Central memory CD4-positive, alpha-beta T cell (primary cell): ENCODE measurements around the gene PTPRE.
"Not testable (repeated sequence)": the region's sequence is repeated elsewhere in the genome, so short reads cannot be mapped to it uniquely, and the experiment has no call there.

Experiments used
- DNase-seq: peaks from one replicate; pipeline ENCODE4 v3.0.0; 2022

PTPRE gene

DNA sequence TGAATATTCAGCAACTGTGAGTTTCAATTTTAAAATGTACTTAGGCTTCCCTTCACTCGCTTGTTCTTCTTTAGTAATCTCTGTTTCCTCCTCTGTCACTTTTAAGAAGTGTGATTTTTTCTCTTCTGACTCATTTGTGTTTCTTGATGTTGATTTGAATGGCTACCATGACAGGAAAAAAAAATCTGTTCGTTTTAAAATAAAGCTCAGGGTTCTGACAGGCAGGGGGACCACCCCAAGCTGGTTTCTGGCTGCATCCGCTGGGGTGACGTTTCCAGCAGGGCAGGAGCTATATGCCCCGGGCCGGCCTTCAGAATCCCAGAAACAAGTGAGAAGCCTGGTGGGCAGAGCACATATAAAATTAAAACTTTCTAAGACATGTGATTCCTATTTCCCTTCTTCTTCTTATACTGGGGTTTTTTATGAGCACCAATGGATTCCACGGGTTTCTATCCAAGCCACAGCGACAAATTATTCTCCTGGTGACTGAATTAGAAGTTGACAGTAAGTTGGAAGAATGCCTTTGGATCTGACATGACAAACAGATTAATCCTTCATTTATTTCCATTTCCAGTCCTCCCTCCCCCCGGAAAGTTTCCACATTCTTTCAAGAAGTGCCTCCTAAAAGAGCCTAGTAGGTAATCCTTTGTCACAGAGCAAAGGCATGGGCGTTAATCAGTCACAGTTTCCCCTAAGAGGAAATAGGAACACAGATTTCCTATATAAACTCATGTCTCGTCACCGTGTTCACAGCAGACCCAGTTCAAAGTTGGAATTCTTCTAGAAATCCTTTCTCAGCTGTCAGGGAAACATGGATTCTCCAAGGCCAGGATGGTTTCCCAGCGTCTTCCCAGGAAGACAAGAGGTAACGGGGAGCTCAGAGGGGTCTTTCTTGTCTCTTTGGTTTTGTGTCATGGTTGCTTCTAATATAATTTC is 79.9 kb downstream of the PTPRE start:
- DNase-seq, result no peak

DNA sequence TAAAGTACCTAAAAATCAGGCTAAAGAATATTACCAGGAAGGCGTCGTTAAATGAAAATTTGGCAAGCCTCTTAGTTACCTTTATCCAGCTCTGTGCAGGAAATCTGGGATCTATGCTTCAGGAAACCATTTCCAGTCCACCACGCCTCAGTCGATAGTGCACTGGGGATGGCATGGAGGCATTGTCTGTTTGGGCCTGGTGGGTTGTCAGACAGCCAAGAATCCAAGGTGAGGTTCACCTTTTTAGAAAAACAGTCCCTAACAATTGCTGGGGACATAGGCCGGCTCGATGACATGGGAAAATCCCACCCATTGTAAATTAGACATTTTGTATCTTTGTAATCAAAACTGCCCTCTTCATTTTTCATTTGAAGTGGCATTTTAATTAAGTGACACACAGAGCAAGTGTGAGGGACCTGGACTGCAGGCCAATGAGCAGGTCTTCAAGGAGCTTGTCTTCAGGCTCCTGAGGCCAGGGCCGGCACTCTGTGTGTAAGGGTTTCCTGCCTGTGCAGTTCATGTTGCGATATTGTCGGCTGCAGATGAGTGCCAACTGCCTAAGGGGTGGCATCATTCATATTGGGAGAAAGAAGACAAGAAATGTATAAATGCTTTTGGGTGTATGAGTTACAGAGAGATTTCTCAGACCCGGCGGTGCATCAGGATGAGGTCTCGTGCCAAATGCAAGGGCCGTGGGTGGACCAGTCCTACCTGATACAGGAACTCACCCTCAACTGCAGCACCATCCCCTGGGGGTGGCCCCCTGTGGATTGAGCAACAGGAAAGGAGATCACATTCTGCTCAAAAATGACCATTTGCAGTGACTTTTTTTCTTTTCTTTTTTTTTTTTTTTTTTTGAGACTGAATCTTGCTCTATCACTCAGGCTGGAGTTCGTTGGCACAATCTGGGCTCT is 80.8 kb downstream of the PTPRE start:
- DNase-seq, result no peak

DNA sequence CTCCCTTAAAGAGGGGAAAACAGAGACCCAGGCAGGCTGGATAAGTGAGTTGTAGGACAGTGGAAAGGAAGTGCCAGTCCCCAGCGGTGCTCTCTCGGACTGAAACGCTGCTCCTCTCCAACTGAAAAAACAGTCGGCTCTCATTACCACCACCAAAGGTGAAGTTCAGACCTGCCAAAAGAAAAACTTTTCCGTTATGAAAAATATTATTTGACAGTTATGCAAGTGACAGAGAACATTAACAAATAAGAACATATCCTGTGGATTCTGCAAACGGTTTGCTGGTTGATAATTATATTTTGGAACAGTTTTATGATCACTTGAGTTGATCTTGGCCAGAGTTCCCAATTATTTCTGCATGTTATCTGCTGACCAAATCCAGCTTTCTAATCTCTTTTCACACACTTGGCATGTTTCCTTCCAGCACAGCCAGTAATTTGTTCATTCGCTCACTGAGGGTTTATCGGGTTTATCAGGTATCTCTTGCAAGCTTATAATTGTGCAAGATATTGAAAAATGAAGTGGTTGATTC is 82.6 kb downstream of the PTPRE start:
- DNase-seq, result no peak

DNA sequence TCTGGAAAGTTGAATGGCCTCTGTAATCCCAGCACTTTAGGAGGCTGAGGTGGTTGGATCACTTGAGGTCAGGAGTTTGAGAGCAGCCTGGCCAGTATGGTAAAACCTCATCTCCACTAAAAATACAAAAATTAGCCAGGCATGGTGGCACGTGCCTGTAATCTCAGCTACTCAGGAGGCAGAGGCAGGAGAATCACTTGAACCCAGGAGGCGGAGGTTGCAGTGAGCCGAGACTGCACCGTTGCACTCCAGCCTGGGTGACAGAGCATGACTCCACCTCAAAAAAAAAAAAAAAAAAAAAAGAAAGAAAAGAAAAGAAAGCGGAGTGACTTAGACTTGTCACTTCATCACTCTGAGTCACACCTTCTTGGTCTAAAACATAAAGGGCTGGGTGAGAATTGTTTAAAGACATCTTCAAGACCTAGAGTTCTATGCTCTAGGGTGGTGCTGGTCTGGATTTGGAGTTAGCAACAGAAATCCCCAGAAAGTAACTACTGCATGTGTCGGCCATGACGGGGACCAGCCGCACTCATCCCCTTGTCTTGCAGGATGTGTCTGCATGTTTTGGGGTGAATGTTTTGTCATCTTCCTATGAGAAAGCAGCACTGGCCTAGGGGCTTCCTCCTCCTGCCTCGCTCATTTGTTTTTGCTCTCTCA is 83.4 kb downstream of the PTPRE start:
- not testable (repeated sequence) for DNase-seq

DNA sequence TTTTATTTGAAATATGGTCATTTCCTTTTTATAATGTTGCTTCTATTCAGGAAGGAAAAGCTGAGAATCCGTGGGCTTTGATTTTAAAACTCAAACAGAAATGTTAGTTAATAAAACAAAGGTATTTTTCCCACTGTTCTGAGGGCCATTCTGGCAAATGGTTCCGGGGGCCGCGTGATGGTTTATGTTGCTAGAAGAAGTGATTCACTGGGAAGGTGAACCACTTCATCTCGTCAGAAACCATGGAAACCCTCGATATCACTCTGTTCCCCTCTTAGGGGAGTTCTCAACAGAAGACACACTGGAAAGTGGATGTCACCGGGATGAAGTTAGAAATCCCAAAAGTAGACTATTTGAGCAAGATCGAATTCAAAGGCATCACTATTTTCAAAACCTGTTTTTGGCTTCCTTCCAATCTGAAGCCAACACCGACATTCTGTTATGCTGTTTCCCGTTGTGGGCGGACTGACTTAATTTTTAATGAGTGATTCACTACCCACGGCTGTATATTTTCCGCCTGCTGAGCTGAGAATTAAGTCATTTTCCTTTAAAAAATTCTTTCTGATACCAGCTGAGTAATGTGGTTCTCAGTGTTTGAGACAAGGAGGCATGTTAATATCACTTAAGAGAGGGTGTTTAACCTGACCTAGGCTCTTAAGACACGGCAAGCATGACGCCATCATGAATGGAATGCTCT is 84.1 kb downstream of the PTPRE start:
- DNase-seq, result peak; percentile 30

DNA sequence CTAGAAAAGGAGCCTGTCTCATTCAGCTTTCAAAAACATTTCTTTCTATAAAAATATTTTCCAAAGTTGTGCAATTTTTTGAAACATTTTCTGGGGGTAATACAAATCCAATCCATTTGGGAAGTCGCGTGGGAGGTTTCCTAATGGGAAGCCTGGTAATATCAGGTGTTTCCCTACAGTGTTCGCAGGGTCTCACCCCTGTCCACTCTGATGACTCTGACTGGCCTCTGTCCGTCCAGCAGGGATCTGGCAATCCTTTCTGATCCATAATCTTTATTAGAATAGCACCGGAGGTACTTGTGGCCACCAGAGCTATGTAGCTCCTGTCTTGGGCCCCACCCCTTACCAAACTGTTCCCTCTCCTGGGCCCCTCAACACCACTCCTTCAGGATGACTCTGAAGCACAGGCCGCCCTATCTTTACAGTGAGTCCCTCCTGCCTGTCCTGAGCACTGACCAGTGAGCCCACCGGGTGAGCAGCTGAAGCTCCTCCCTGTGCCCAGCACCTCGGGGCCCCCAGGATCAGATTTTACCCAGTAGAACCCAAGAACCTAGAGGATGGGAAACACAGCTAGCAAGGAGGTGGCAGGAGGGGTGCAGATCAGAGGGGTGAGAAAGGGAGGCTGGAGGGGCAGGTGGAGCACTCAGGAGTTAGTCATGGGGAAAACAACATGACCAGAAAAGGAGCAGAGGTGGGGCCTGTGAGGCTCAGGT is 84.8 kb downstream of the PTPRE start:
- DNase-seq, result no peak

DNA sequence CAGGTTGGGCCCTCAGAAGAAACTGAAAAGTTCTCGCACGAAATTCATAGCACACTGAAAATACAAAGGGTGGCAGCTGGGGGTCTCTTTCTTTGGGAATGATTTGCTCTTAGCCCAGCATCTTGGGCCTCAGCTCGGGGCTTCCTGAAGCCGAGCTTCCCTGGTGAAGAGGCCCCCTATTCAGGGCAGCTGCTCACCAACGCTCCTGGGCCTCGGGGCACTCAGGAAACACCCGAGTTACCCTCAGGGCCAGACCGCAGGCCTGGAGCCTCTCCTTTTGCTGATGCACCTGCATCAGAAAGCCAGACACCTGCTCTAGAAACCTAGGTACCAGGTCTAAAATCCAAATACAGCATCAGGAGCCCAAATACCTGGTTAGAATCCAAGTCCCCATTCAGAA is 85.5 kb downstream of the PTPRE start:
- DNase-seq, result no peak

DNA sequence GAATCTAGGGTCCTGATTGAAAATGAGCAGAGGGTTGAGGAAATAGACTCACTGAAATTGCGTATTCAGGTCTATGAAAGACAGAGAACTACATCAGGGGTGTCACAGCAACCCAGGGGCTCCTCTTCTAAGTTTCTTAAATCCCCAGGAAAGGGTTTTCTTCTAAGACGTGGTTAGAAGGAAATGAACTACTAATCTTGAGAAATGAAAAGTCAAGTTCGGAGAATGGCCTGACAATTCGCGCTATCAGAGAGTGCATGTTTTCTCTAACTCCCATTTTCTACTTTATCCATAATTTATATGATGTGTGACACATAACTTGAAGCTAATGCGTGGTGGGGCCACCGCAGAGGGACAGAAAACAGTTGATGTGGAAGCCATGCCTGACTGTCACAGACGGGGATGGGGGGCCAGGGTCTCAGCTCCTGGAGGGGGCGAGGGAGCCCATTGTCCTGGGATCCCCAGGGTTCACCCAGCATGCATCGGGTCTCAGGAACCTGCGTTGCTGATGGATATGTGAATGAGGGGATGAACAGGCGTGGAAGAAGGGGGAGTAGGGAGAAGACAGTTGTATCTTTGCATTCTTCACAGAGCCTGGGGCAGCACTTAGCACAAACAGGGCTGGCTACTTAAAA is 86.3 kb downstream of the PTPRE start:
- DNase-seq, result no peak

DNA sequence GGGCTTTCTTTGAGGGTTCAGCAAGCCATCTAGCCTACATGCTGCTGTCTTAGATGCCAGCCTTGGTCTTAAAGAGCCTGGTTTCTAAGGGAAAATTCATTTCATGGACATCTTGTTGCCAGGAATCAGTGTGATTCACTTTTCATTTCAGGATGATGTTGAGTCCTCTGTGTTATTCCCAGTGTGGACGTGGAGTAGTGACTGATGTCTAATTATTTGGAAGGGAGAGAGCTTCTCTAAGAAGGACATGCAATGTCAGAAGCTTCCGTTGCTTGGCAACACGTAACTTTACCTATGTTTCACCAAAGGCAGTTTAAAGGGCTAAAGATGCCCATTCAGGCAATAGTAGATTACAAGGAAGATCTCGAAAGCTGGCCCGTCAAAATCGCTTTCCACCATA is 89.0 kb downstream of the PTPRE start:
- no peak for DNase-seq

DNA sequence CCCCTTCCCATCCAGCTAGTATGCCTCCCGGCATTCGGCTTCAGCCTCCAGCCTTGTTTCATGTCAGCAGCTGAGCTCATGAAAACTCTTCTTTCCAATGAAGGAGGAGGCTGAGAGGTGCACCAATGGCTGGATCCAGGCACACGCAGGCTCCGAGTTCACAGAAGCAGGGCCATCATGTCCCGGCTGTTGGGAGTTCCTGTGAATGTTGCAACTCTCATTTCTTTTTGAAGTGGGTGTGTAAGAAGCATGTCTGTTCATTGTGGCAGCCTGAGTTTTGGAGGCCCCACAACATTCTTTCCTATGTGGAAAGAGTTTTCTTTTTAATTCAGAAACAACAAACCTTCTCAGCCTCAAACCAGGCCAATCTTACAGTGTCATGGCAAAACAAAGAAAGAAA is 89.7 kb downstream of the PTPRE start:
- no peak for DNase-seq

DNA sequence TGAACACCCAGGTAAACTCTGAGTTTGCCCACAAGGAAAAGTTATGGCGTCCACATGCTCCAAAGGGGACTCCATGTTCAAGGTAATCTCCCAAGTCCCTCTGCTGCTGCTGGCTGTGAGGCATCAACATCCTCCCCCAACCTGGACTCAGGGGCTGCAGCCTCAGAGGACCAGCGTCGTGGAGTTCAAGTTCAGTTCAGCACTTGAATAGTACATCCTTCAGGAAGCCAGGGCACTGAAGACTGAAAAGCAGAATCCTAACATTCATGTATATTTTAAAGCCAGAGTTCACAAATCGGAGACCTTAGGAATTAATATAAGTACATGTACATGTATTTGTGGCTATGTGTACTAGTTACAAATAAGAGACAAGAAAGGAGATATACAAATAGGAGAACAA is 90.4 kb downstream of the PTPRE start:
- DNase-seq, result no peak

DNA sequence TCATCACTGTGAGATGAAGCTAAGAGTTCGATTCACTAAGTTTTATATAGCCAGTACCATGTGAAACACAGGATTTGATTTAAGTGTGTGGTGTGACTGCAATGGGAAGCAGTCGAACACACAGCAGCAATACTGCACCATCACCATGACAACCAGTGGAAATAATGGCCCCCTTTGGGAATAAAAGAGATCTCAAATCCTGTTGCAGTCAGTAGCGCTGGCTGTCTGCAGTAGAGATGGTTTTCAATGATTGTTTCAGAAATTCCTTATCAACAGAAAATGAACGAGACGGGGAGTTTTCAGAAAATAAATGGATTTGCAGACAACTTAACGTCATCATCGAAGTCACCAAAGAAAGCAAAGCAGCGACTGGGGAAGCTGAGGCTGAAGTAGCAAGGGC is 91.0 kb downstream of the PTPRE start:
- no peak for DNase-seq

DNA sequence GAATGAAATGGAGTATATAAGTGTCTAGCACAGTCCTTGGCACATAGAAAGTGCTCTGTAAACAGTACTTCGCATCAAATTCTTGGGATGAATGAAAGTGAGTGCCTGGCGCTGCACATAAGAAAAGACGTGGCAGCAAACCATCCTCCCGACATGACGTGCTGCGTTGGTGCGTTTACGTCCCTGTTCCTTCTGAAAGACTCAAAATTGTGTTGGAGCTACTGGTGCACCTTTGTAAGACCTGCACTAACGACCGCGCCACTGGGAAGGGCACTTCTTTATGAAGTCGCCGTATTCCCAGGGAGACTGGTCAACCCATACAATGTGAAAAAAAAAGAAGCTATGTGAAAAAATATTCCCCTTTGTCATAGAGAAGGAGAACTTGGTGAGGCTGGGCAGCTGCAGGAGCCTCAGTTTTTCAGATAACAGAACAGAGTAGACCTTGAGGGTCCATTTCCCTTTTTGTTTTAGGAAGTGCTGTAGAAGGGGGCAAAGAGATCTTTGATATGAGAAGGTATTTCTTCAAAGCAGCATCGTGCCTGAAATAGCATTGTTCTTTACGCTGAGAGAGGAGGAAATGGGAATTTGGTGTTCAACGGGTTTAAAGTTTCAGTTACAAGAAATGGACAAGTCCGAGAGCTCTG is 91.7 kb downstream of the PTPRE start:
- no peak for DNase-seq

DNA sequence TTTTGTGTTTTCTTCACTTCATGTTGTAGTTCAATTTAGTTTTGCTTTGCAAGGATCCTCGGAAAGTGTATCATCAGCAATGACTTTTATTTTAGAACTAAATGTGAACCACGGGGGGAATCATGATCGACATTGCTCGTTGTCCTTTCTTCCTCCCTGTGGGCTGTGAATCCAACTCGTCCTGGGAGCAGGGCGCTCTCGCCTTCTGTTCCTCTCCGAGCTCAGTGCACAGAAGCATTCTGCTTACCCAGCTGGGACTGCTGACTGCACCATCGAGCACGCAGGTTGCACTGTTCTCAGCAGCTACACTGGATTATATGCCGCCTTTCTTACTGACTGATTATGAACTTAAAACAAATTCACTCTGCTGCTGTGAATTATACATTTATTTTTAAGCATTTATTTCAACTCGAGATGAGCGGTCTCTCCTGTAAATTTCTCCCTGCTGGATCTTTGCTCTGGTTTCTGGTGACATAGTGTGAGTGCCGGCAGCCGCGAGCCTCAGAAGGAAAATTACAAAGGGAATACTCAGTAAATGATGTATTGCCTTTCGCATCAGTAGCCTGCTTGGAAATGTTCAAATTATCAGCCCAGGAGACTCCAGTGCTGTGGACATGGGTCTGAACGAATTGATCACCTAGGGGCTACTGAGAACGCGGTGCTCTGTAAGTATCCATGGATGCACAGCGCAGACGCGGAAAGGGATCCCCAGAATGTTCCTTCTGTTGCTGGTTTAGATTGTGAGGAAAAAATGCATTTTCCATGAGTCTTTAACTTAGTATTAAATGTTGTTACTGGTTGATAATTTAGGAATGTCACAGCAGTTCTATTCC is 92.6 kb downstream of the PTPRE start:
- no peak for DNase-seq

DNA sequence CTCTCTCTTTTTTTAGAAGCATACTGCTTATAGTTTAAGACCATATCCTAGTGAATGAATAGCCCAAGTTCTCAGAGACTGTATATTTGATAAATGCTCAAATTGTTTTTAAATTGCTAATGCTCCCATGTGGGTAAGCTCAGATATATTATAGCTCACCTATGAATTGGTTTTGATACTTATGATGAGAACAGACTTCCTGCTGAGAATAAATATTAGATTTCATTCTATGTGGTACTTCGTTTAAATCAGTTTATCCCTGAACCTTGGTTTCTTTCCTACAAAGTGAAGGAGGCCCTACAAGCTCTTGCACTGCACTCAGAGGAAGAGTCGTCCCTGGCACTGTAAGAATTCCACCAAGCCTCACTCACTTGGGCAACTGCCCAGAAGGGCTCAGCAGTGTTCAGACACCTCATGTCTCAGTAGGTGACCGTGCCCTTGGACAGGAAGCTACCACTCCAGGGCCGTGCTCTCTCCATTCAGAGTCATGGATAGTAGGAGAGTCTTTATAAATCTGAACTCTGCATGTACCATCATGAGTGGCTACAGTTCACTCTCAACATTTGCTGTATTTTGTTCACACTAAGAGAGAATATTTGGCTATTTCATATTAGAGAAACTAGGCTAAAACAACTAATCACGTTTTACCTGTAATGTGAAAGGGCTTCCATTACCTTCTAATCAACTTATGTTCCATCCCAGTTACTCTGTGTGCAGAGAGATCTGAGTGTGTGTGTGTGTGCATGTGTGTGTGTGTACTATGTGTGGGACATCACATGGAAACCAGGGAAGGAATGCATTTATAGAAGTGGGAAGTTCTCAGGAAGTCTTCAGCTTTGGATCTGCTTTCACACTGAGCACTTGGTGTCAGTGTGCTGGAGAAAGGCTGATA is 93.8 kb downstream of the PTPRE start:
- no peak for DNase-seq

DNA sequence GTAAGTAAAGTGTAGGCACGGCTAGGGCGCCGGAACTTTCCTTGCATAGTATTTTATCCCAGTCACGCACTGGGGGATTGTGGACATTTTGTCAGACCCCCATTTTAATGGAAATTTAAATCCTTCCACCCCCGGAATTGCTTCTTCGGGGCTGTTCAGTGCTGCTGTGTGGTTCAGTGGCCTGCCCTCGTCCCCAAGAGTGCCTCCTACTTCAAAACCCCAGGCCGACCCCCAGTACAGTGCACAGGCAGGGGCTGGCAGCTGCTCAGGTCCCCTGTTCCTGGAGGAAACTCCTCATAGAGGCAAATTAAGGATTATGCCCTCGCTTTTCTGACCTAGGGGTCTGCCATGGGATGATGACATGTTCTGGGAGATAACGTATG is 94.5 kb downstream of the PTPRE start:
- no peak for DNase-seq

DNA sequence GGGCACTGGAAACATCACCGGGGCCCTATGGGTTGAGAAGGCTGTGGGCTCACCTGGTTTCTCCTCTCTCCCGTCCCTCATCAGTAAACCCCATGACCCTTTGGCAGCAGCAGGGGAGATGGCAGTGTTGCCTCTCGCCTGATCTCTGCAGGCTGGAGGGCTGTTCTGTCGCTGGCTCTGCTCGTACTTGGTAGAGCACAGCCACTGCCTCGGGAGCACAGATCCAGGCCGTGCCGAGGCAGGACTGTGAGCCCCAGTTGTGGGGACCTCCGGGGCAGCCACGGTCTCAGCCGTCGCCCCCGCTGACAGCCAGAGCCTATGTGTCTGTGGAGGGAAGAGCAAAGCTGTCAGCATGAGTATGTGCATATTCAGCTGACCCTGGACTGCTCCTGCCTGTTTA is 94.9 kb downstream of the PTPRE start:
- DNase-seq, result no peak

DNA sequence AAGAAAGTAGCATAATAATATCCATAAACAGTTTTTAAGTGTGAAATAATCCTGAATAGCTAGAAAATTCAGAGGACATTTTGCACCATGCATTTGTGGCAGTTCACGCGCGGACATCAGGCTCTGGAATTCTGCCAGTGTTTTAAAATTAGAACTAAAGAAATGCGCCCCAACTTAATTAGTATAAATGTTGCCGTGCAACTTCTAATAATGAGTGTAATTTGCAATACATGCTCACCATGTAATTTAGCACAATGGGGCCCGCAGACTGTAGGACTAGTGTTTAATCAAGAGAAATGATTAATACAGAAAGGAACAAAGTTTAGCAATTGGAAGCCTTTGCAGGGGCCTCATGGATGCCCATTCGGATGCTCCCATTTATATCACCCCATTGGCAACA is 96.6 kb downstream of the PTPRE start:
- no peak for DNase-seq

DNA sequence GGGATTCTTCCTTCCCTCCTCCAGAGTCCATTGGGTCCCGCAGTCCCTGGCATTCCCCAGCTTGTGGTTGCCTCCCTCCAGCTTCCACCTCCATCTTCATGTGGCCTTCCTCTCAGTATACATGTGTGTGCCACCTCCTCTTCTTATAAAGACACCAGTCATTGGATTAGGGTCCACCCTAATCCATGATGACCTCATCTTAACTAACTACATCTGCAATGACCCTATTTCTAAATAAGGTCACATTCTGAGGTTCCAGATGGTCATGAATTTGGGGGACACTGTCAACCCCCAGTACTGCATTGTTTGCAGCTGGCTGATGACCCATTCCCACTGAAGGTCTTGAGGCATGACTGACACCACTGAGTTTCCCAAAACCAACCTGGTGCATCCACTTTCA is 99.0 kb downstream of the PTPRE start:
- DNase-seq, result no peak
